GM10266 (cell line): ENCODE measurements around the gene GPX3.

ENCODE experiments used
- DNase-seq: peaks from one replicate; pipeline ENCODE4 v3.0.0; 2012; ENCODE audit errors: extremely low spot score
- CTCF ChIP-seq: IDR thresholded peaks from 2 replicates; pipeline ENCODE4 v1.5.1; 2012; ENCODE audit warnings: mild to moderate bottlenecking, low read depth; ENCODE audit not compliant: control insufficient read depth, insufficient read depth; ENCODE audit errors: missing control alignments

Gene GPX3

GRCh38 chr5:151030379-151030778, 10.0 kb downstream of the GPX3 start:
- DNase-seq, result no peak
- no peak for TF ChIP-seq CTCF

- DNase-seq, result no peak
- TF ChIP-seq CTCF, result no peak
Observed at GRCh38 chr5:151031554-151031953, 11.2 kb downstream of the GPX3 start.

GRCh38 chr5:151033217-151033934, 13.0 kb downstream of the GPX3 start:
- no peak for DNase-seq
- TF ChIP-seq CTCF, result no peak

GRCh38 chr5:151034422-151035379, 14.3 kb downstream of the GPX3 start:
- no peak for TF ChIP-seq CTCF
- DNase-seq, result no peak

- no peak for DNase-seq
Observed at GRCh38 chr5:151036556-151036955, 16.2 kb downstream of the GPX3 start.

GRCh38 chr5:151037561-151038411, 17.4 kb downstream of the GPX3 start:
- TF ChIP-seq CTCF, result no peak
- DNase-seq, result no peak

More at GRCh38 chr5:151036556-151036955, 16.2 kb downstream of the GPX3 start:
- no peak for TF ChIP-seq CTCF

GRCh38 chr5:151038412-151038745, 18.0 kb downstream of the GPX3 start:
- TF ChIP-seq CTCF, result no peak

More at GRCh38 chr5:151038412-151038745, 18.0 kb downstream of the GPX3 start:
- no peak for DNase-seq
